Keratinocyte (primary cell): ENCODE measurements around the gene CSN3. TPM values are rescaled to one million over a fixed set of nuclear protein-coding genes. Genes with fewer than 3 reads are reported as not detected.
"Not testable (repeated sequence)": the region's sequence is repeated elsewhere in the genome, so short reads cannot be mapped to it uniquely, and the experiment has no call there.

Experiments
- DNase-seq: peaks from one replicate; pipeline ENCODE4 v3.0.0-alpha.2; 2011; ENCODE audit warnings: low read depth, missing footprints, low spot score
- FAIRE-seq: peaks from 2 replicates; lab custom pipeline; 2011; peaks lifted over from hg19 to GRCh38; lab: Jason Lieb, UNC
- H2AFZ ChIP-seq: 2 replicates; pipeline ENCODE4 v1.6.0; 2012; ENCODE audit warnings: low read length, control low read depth, inconsistent platforms; ENCODE audit not compliant: control insufficient read depth
- H3K27ac ChIP-seq: 2 replicates; pipeline ENCODE4 v1.5.1; 2011; ENCODE audit warnings: low read length; ENCODE audit not compliant: control insufficient read depth, insufficient read depth
- H3K27me3 ChIP-seq: 3 replicates; pipeline ENCODE4 v1.6.0; 2011; ENCODE audit warnings: low read length; ENCODE audit not compliant: control insufficient read depth, insufficient read depth; ENCODE audit errors: extremely low read depth
- H3K36me3 ChIP-seq, 2 experiments: 2 replicates in 1 of 2; 3 replicates in 1 of 2; pipeline ENCODE4 v1.5.1; 2011; ENCODE audit warnings: low read length in 2 of 2, mild to moderate bottlenecking in 1 of 2; ENCODE audit not compliant: control insufficient read depth in 2 of 2, insufficient read depth in 2 of 2; ENCODE audit errors: extremely low read depth in 1 of 2
- H3K4me1 ChIP-seq: 3 replicates; pipeline ENCODE4 v1.5.1; 2011; ENCODE audit warnings: low read length; ENCODE audit not compliant: control insufficient read depth, insufficient read depth; ENCODE audit errors: extremely low read depth
- H3K4me2 ChIP-seq: 3 replicates; pipeline ENCODE4 v1.6.0; 2011; ENCODE audit warnings: low read depth, low read length; ENCODE audit not compliant: control insufficient read depth, insufficient read depth; ENCODE audit errors: extremely low read depth
- H3K4me3 ChIP-seq, 3 experiments: fragments of 200-600 bp in 1 of 3; sonication (generic) in 1 of 3; 2 replicates in 2 of 3; 3 replicates in 1 of 3; pipeline ENCODE4 v1.5.1; 2011 to 2016; ENCODE audit warnings: low read length in 3 of 3, mild to moderate bottlenecking in 3 of 3, control low read depth in 2 of 3, inconsistent platforms in 1 of 3, low read depth in 1 of 3, mixed read lengths in 1 of 3, mixed run types in 1 of 3, moderate library complexity in 1 of 3; ENCODE audit not compliant: control insufficient read depth in 2 of 3, insufficient read depth in 2 of 3; ENCODE audit errors: extremely low read depth in 1 of 3
- H3K79me2 ChIP-seq: 2 replicates; pipeline ENCODE4 v1.6.0; 2012; ENCODE audit warnings: low read length; ENCODE audit not compliant: control insufficient read depth, insufficient read depth
- H3K9ac ChIP-seq: 3 replicates; pipeline ENCODE4 v1.6.0; 2011; ENCODE audit warnings: low read length; ENCODE audit not compliant: control insufficient read depth, insufficient read depth; ENCODE audit errors: extremely low read depth
- H3K9me1 ChIP-seq: 3 replicates; pipeline ENCODE4 v1.6.0; 2011; ENCODE audit warnings: low read length; ENCODE audit not compliant: control insufficient read depth, insufficient read depth; ENCODE audit errors: extremely low read depth
- H3K9me3 ChIP-seq: 2 replicates; pipeline ENCODE4 v1.5.1; 2012; ENCODE audit warnings: low read depth, low read length; ENCODE audit not compliant: control insufficient read depth
- H4K20me1 ChIP-seq: 3 replicates; pipeline ENCODE4 v1.6.0; 2011; ENCODE audit warnings: low read length; ENCODE audit not compliant: control insufficient read depth, insufficient read depth; ENCODE audit errors: extremely low read depth
- CTCF ChIP-seq, 3 experiments: IDR thresholded peaks in 1 of 3; conservative IDR thresholded peaks in 1 of 3; optimal IDR thresholded peaks in 1 of 3; 2 replicates in 2 of 3; 3 replicates in 1 of 3; pipeline versions ENCODE3 to v1.5.1; 2011; ENCODE audit warnings: low read length in 3 of 3, mild to moderate bottlenecking in 3 of 3, moderate library complexity in 2 of 3, control low read depth in 1 of 3, inconsistent platforms in 1 of 3; ENCODE audit not compliant: insufficient read depth in 2 of 3; ENCODE audit errors: extremely low read depth in 1 of 3
- EZH2 ChIP-seq: IDR thresholded peaks from one replicate; pipeline ENCODE4 v1.6.1; 2012; ENCODE audit warnings: inconsistent platforms, mild to moderate bottlenecking, low read length, moderate library complexity
- dilution Hi-C: fragments of 300-500 bp; cut with MboI; formaldehyde crosslinking; loops from one replicate; pipeline ENCODE4 v1.7.0; 2020; ENCODE audit warnings: low sequenced_read_pairs; ENCODE audit not compliant: extremely low pct_ligation_motif_present
- polyA minus RNA-seq, 3 experiments: library from RNA; depleted of rRNA, polyadenylated mRNA; stranded (reverse); fragments of >200 nt; gene quantifications; 1 replicate in 1 of 3; 2 replicates in 1 of 3; 3 replicates in 1 of 3; pipeline ENCODE4 v1.2.3, GENCODE V29; 2011
- polyA plus RNA-seq, 5 experiments: library from polyadenylated mRNA; depleted of rRNA in 3 of 5; stranded (reverse) in 3 of 5; stranded (forward) in 1 of 5; unstranded in 1 of 5; fragments of >200 nt; gene quantifications; 1 replicate in 1 of 5; 2 replicates in 3 of 5; 3 replicates in 1 of 5; pipeline versions ENCODE4 v1.2.1 to v1.2.3, GENCODE V29; 2011 to 2012; ENCODE audit warnings: missing spikeins in 2 of 5, low read depth in 1 of 5, low replicate concordance in 1 of 5

The CSN3 gene
- not detected in 3 replicates for polyA plus RNA-seq
- not detected for polyA plus RNA-seq (2011; ENCODE audit: low read depth)
- polyA plus RNA-seq (2011; cell fraction: cytosol; rRNA removed), result not detected in 2 replicates
- not detected in 2 replicates for polyA plus RNA-seq (2011; cell fraction: nucleus; rRNA removed)
- polyA plus RNA-seq (2012; ENCODE audit: low replicate concordance), result not detected in 2 replicates
- polyA minus RNA-seq, result not detected in 3 replicates
- not detected for polyA minus RNA-seq (2011; cell fraction: cytosol; rRNA and poly(A)+ RNA removed)
- polyA minus RNA-seq (2011; cell fraction: nucleus; rRNA and poly(A)+ RNA removed), result not detected in 2 replicates

GRCh38 chr4:70242297-70242696 lies at the start of gene CSN3:
CSN3 (plus strand) TSS chr4:70242597; CDS start chr4:70244820, 2,223 bp downstream.
- H3K79me2 ChIP-seq, DNase-seq, H3K9me3 ChIP-seq, H3K9ac ChIP-seq, FAIRE-seq, H2AFZ ChIP-seq, H3K4me1 ChIP-seq, H4K20me1 ChIP-seq, dilution Hi-C loops, H3K27me3 ChIP-seq, H3K27ac ChIP-seq, H3K4me2 ChIP-seq, H3K36me3 ChIP-seq, H3K4me3 ChIP-seq, H3K9me1 ChIP-seq: not testable (repeated sequence)

GRCh38 chr4:70192895-70193294 lies 49.5 kb upstream of the CSN3 start:
- no peak for TF ChIP-seq EZH2
- TF ChIP-seq CTCF (optimal IDR thresholded peaks at IDR 0.05 in 1 of 3, IDR thresholded peaks at IDR 0.05 in 1 of 3, conservative IDR thresholded peaks at IDR 0.05 in 1 of 3; ENCODE audit: extremely low read depth in 1 of 3, insufficient read depth in 2 of 3, low read length in 3 of 3), result no peak
- Histone ChIP-seq H3K36me3 (no peaks in the 10 kb centered on the region), H3K27ac (no peak overlapping the region), H3K4me2 (no peak overlapping the region), H3K9ac (no peak overlapping the region), H2AFZ (no peak overlapping the region), H3K27me3 (no peaks in the 10 kb centered on the region), H3K4me1 (no peaks in the 10 kb centered on the region), H3K79me2 (no peaks in the 10 kb centered on the region), H3K9me1 (no peaks in the 10 kb centered on the region), H3K9me3 (no peaks in the 10 kb centered on the region), H4K20me1 (no peaks in the 10 kb centered on the region), H3K4me3 (no peak overlapping the region)
- FAIRE-seq (no peak), DNase-seq (no peak)
- dilution Hi-C loops, result no loop called here

GRCh38 chr4:70195425-70195824 lies 47.0 kb upstream of the CSN3 start, which contains the start of gene ODAM:
ODAM (plus strand) TSS chr4:70195725; CDS start chr4:70196544, 819 bp downstream.
- no peaks in the 10 kb centered on the region for H3K9me1 ChIP-seq
- H3K36me3 ChIP-seq, result no peaks in the 10 kb centered on the region
- H3K4me3 ChIP-seq, result no peak within 1 kb of the TSS
- H3K4me1 ChIP-seq, result no peaks in the 10 kb centered on the region
- dilution Hi-C loops, result no loop called here
- H3K27ac ChIP-seq, result no peak within 1 kb of the TSS
- no peak for FAIRE-seq
- H3K4me2 ChIP-seq, result no peak within 1 kb of the TSS
- no peaks in the 10 kb centered on the region for H3K79me2 ChIP-seq
- no peak within 1 kb of the TSS for H3K9ac ChIP-seq
- TF ChIP-seq CTCF (optimal IDR thresholded peaks at IDR 0.05 in 1 of 3, IDR thresholded peaks at IDR 0.05 in 1 of 3, conservative IDR thresholded peaks at IDR 0.05 in 1 of 3; ENCODE audit: extremely low read depth in 1 of 3, insufficient read depth in 2 of 3, low read length in 3 of 3) (no peak), EZH2 (no peak)
- no peak within 1 kb of the TSS for H2AFZ ChIP-seq
- no peaks in the 10 kb centered on the region for H3K9me3 ChIP-seq
- H3K27me3 ChIP-seq, result no peaks in the 10 kb centered on the region
- DNase-seq, result no peak
- no peaks in the 10 kb centered on the region for H4K20me1 ChIP-seq
